GM18499 (cell line): ENCODE data around the gene TMEM204.

Source experiments
- ATAC-seq: cut with Tn5 transposase; IDR thresholded peaks from one replicate; pipeline ENCODE4 v1.9.1; 2021; ENCODE audit warnings: moderate number of reproducible peaks; ENCODE audit not compliant: insufficient read depth, unreplicated experiment

TMEM204 gene

GRCh38 chr16:1533443-1533951 lies at the start of gene TMEM204:
Gene TMEM204, plus strand, starts transcription at chr16:1533666. Its CDS starts 610 bp downstream, at chr16:1534276.
- ATAC-seq = no peak

DNA sequence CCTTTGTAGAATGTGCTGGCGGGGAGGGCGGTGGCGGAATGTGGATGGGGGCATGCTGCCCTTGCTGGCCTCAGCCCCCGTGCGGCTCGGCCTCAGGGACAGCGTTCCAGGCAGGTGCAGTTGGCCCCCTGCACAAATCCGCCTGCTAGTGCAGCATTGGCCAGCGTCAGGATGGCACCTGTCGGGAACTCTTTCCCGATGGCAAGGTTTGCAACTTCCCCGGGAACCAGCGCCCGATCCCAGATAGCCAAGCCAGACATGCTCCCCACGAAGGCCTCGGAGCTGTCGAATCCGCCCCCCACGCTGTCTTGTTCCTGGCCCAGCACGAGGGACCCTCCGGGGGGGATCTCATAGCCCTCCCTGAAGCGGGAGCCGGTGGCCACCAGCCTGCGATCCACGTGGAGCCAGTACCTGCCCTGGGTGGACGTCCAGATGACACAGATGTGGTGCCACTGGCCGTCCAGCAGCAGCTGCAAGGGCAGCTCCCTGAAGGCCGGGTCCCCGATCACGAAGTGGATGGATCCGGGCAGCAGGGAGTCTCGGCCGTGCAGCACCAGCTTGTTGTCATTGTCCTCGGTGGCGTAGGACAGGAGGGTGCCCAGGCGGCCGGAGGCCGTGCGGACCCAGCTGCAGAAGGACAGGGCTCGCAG lies 47.5 kb upstream of the TMEM204 start:
- no peak for ATAC-seq

DNA sequence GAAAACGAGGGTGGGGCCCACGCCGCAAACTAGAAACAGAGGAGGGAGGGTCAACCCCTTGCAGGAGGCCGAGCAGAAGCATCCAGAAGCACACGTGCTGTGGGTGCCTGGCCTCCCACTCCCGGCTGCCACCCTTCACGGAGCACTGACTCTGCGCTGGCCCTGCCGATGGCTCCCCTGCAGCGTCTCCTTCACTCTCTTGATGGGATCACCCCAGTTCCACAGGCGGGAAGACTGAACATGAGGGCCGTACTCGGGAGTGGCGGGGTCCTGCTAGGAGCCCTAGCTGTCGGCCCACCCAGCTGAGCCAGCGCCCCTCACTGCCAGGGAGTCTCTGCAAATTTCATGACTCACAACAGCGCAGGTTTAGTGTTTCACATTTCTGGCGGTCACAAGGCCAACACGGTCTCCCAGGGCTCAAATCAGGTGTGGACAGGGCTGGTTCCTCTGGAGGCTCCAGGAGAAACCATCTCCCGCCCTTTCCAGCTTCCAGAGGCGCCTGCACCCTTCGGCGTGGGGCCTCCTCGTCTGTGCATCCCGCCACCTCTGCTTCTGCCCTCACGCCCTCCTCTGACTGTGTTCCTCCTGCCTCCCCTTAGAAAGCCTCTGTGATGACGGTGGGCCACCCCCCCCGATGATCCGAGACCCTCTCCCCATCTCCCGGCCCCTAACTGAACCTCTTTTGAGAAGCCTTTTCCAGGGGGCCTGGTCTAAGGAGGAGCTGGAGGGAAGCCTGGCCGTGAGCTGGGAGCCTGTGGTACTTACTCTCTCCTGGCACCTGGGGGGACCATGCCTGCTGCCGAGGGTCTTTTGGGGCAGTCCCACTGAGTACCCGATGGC lies 46.7 kb upstream of the TMEM204 start:
- ATAC-seq = no peak

GRCh38 chr16:1487395-1488053 lies 45.9 kb upstream of the TMEM204 start:
- ATAC-seq = no peak

DNA sequence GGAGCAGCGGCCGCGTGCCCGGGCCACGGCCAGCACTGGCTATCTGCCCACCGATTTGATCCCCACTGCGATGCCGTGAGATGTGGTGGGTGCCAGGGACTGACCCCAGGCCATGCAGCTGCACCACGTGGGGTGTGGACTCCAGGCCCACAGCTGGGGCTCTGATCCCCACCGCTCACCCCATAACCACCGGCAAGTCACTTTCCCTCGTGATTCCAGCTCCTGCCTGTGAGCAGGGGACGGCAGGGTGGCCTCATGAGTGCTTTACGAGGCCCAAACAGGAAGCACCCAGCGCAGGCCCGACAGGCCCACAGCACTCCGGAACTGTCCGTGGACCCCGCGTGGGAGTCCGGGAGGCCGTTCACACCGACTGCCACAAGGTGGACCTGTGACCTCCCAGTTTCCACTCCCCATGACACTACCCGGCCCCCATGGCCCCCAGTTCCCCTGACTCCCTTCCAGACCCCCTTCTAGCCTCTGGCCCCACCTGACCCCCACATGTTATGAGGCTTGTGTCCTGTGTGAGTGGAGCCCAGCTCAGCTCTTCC lies 45.3 kb upstream of the TMEM204 start:
- no peak for ATAC-seq

GRCh38 chr16:1488619-1489018 lies 44.8 kb upstream of the TMEM204 start, which contains the start of gene PTX4:
Gene PTX4, minus strand, starts transcription at chr16:1488944. Its CDS starts 35 bp downstream, at chr16:1488909.
- no peak for ATAC-seq

- ATAC-seq = no peak
Observed at GRCh38 chr16:1489077-1489476, 44.4 kb upstream of the TMEM204 start.

- ATAC-seq = no peak
Observed at GRCh38 chr16:1491327-1491726, 42.1 kb upstream of the TMEM204 start.

- no peak for ATAC-seq
Observed at GRCh38 chr16:1492082-1492922, 41.2 kb upstream of the TMEM204 start.

- ATAC-seq = no peak
Observed at GRCh38 chr16:1492923-1493745, 40.3 kb upstream of the TMEM204 start, which contains the start of gene TELO2. Gene TELO2, plus strand, starts transcription at chr16:1493360. Its CDS starts 922 bp downstream, at chr16:1494282.

GRCh38 chr16:1493746-1494094 lies 39.7 kb upstream of the TMEM204 start:
- ATAC-seq = no peak

DNA sequence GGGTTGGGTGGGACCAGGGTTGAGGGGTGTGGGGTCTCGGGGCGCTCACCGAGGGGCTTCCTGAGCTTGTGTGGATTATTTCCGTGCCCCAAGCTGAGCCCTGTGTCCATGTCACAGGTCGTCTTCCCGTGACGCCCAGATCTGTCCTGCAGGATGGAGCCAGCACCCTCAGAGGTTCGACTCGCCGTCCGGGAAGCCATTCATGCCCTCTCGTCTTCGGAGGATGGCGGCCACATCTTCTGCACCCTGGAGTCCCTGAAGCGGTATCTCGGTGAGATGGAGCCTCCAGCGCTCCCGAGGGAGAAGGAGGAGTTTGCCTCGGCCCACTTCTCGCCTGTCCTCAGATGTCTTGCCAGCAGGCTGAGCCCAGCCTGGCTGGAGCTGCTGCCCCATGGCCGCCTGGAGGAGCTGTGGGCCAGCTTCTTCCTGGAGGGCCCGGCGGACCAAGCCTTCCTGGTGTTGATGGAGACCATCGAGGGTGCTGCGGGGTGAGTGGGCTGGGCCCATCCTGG lies 39.3 kb upstream of the TMEM204 start:
- no peak for ATAC-seq

DNA sequence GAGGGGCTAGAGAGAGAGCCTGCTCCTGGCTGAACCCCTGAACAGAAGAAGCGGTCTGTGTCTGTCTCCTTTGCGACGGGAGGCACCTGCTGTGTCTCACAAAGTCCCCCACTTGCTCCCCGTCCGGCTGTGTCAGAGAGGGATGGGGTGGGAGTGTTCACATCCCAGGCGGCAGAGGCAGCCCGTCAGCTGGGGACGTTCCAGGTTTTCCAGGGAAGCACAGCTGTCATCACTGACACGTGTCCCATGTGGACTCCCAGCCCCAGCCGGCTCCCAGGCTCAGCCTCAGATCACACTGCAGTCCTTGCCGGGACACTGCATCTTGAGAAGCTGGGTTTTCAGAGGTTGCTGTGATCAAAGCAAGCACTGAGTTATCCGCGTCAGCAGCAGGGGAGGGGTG lies 38.8 kb upstream of the TMEM204 start:
- no peak for ATAC-seq

DNA sequence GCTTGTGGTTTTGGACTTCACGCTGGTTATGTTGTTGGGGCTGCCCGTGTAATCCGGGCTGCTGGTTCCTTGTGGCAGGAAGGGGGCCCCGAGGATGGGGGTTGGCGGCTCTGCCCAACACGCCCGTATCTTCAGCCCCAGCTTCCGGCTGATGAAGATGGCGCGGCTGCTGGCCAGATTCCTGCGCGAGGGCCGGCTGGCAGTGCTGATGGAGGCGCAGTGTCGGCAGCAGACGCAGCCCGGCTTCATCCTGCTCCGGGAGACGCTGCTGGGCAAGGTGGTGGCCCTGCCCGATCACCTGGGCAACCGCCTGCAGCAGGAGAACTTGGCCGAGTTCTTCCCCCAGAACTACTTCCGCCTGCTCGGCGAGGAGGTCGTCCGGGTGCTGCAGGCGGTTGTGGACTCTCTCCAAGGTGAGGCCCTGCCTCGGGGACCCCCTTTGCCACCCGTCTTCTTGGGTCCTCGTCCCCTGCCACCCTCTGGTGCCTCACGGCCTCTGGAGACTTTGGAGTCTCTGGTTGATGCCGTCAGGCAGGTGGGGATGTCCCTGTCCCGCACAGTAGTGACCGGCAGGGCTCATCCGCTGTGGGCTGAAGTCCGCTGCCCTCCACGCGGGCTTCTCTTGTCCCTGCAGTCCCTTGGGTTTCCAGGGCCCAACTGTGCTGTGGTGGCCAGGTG lies 38.1 kb upstream of the TMEM204 start:
- ATAC-seq = no peak

DNA sequence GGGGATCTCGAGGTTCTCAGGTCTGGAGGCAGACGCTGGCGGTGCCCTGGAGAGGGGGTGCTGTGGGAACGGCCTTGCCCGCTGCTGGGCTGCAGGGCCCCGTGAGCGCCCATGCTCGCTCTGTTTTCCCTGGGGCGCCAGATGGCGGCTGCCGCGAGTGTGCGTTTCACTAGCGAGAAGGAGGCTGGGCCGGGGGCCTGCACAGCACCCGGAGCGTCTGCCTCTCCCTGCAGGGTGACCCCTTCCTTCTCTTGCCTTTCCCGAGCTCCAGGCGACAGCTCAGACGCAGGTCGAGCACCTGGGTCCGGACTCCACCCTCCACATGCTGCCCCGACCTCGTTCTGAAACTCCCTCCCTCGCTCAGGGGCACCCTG lies 37.6 kb upstream of the TMEM204 start:
- ATAC-seq = no peak

DNA sequence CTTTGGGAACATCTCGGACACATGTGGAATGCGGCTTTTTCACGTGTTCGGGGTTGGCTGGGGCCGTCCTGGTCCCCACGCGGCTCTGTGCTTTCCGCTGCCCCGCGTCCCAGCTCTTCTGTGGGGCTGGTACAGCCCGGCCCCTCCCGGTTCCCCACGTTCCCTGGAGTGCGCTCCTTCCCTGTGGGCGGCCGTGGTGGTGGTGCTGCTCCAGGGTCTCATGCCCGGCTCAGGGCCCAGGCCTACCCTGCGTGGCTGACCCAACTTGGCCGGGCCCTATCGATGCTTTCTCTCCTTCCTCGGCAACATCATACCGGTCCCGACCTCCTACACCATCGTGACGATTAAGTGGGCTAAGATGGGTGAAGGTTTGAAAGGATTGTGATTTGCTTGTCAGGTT lies 37.0 kb upstream of the TMEM204 start:
- no peak for ATAC-seq

GRCh38 chr16:1497014-1497598 lies 36.4 kb upstream of the TMEM204 start:
- no peak for ATAC-seq
